A549 (cell line): Measurements from ENCODE around the gene HSPA2. TPM values are rescaled to one million over a fixed set of nuclear protein-coding genes. Genes with fewer than 3 reads are reported as not detected.

Source experiments
- ATAC-seq, 2 experiments: fragments of 200-7000 bp in 1 of 2; fragments of >200 bp in 1 of 2; cut with Nextera tagmentation in 1 of 2; cut with Tn5 transposase in 1 of 2; 3 replicates each; pipeline versions ENCODE4 v1.8.0 to v1.9.1; 2018 to 2020; ENCODE audit warnings: mild to moderate bottlenecking in 1 of 2, moderate library complexity in 1 of 2
- CTCF ChIA-PET: fragments of 300-600 bp; sonication (Branson Sonifier 250); formaldehyde crosslinking; extraction: SDS; loops from one replicate; lab custom pipeline; 2021; ENCODE audit warnings: antibody characterized with exemption, inconsistent platforms; lab: Yijun Ruan, JAX
- POLR2A ChIA-PET: fragments of 350-600 bp; formaldehyde crosslinking; extraction: SDS; loops from one replicate; lab custom pipeline; 2021; ENCODE audit warnings: antibody characterized with exemption, inconsistent platforms; lab: Yijun Ruan, JAX
- DNase-seq, 2 experiments: peaks; one replicate each; pipeline versions ENCODE4 v3.0.0 to v3.0.0-alpha.2; 2011 to 2016; ENCODE audit warnings: low read depth in 1 of 2, low spot score in 1 of 2
- FAIRE-seq: peaks from 2 replicates; lab custom pipeline; 2011; peaks lifted over from hg19 to GRCh38; lab: Jason Lieb, UNC
- H3K27ac ChIP-seq, 2 experiments: fragments of >200 bp; sonication (Bioruptor Twin); formaldehyde crosslinking; 3 replicates each; pipeline ENCODE4 v1.5.1; 2016 to 2017
- H3K4me1 ChIP-seq: fragments of >200 bp; sonication (Bioruptor Twin); formaldehyde crosslinking; 3 replicates; pipeline ENCODE4 v1.6.1; 2016
- H3K4me2 ChIP-seq: fragments of >200 bp; sonication (Bioruptor Twin); formaldehyde crosslinking; 3 replicates; pipeline ENCODE4 v1.6.1; 2016
- H3K4me3 ChIP-seq: fragments of >200 bp; sonication (Bioruptor Twin); formaldehyde crosslinking; 3 replicates; pipeline ENCODE4 v1.5.1; 2016
- H3K9me3 ChIP-seq: fragments of >200 bp; sonication (Bioruptor Twin); formaldehyde crosslinking; 3 replicates; pipeline ENCODE4 v1.6.1; 2016
- BHLHE40 ChIP-seq: IDR thresholded peaks from 2 replicates; pipeline ENCODE4 v1.6.1; 2012; ENCODE audit warnings: low read depth, low read length, inconsistent platforms
- CEBPB ChIP-seq, 2 experiments: fragments of >200 bp in 1 of 2; sonication (Bioruptor Twin) in 1 of 2; formaldehyde crosslinking in 1 of 2; IDR thresholded peaks; 2 replicates each; pipeline ENCODE4 v1.6.1; 2012 to 2016
- EHMT2 ChIP-seq: fragments of 200-600 bp; sonication (generic); IDR thresholded peaks from 2 replicates; pipeline ENCODE4 v1.6.1; 2016; ENCODE audit warnings: antibody characterized with exemption, low read depth, mild to moderate bottlenecking, moderate library complexity
- ESRRA ChIP-seq: fragments of 150-350 bp; IDR thresholded peaks from 2 replicates; pipeline ENCODE4 v1.6.1; 2014; ENCODE audit warnings: mild to moderate bottlenecking, low read length, borderline replicate concordance
- FOXS1 ChIP-seq: fragments of 250-450 bp; sonication (Bioruptor Pico); IDR thresholded peaks from 2 replicates; pipeline ENCODE4 v1.5.0; 2020; ENCODE audit warnings: mild to moderate bottlenecking, moderate library complexity
- HDAC2 ChIP-seq: fragments of 200-600 bp; sonication (generic); IDR thresholded peaks from 2 replicates; pipeline ENCODE4 v1.6.1; 2016
- HOXB13 ChIP-seq: fragments of 250-450 bp; sonication (Bioruptor Pico); IDR thresholded peaks from 2 replicates; pipeline ENCODE4 v1.5.0; 2020; ENCODE audit warnings: low read depth, mild to moderate bottlenecking, moderate library complexity
- JUNB ChIP-seq: fragments of >200 bp; sonication (Bioruptor Twin); formaldehyde crosslinking; IDR thresholded peaks from 2 replicates; pipeline ENCODE4 v1.6.1; 2016
- MAFK ChIP-seq: fragments of 450-650 bp; IDR thresholded peaks from 2 replicates; pipeline ENCODE4 v1.6.1; 2014; ENCODE audit not compliant: partially characterized antibody
- RFX5 ChIP-seq: fragments of 450-650 bp; IDR thresholded peaks from 2 replicates; pipeline ENCODE4 v1.7.1; 2014; ENCODE audit warnings: antibody characterized with exemption, mild to moderate bottlenecking, moderate library complexity
- RNF2 ChIP-seq: fragments of 200-600 bp; sonication (generic); IDR thresholded peaks from 2 replicates; pipeline ENCODE4 v1.6.1; 2016; ENCODE audit warnings: low read depth, mild to moderate bottlenecking, antibody characterized with exemption, moderate library complexity, borderline replicate concordance
- SMC3 ChIP-seq: fragments of >200 bp; sonication (Bioruptor Twin); formaldehyde crosslinking; IDR thresholded peaks from 3 replicates; pipeline ENCODE4 v1.6.1; 2018; ENCODE audit warnings: inconsistent platforms
- TFCP2L1 ChIP-seq: fragments of 250-450 bp; sonication (Bioruptor Pico); IDR thresholded peaks from 2 replicates; pipeline ENCODE4 v1.5.0; 2021; ENCODE audit warnings: mild to moderate bottlenecking
- TP53 ChIP-seq: fragments of 250-450 bp; sonication (Bioruptor Pico); IDR thresholded peaks from 2 replicates; pipeline ENCODE4 v1.5.0; 2021; ENCODE audit warnings: mild to moderate bottlenecking, moderate library complexity
- ZC3H11A ChIP-seq: fragments of 450-650 bp; IDR thresholded peaks from 2 replicates; pipeline ENCODE4 v1.6.1; 2014; ENCODE audit warnings: antibody characterized with exemption, mild to moderate bottlenecking
- ZSCAN20 ChIP-seq: fragments of 250-450 bp; sonication (Bioruptor Pico); IDR thresholded peaks from 2 replicates; pipeline ENCODE4 v1.8.0; 2022; ENCODE audit warnings: mild to moderate bottlenecking, moderate library complexity
- WGBS: methylation state at CpG from one replicate; pipeline ENCODE4 v1.1.6; 2017; ENCODE audit errors: missing lambda C conversion rate; 5-methylcytosine and 5-hydroxymethylcytosine counted together
- polyA plus RNA-seq, 4 experiments: library from polyadenylated mRNA; depleted of rRNA in 3 of 4; stranded (reverse); fragments of >200 nt; fragmentation: RNase III in 1 of 4; extraction: RNeasy Plus Mini Kit Qiagen cat#74134 plus additional on column Dnase treatment in 1 of 4; gene quantifications; 2 replicates in 3 of 4; 3 replicates in 1 of 4; pipeline ENCODE4 v1.2.3, GENCODE V29; 2011 to 2017
- TF ChIP-seq, protein P1 (sequence below): fragments of 250-450 bp; sonication (Bioruptor Pico); IDR thresholded peaks from 2 replicates; pipeline ENCODE4 v1.5.0; 2021; ENCODE audit warnings: mild to moderate bottlenecking, moderate library complexity, borderline replicate concordance
- TF ChIP-seq, protein P2 (sequence below): fragments of 450-650 bp; IDR thresholded peaks from 2 replicates; pipeline ENCODE4 v1.6.1; 2014; ENCODE audit warnings: antibody characterized with exemption
- TF ChIP-seq, protein P3 (sequence below): fragments of 200-600 bp; sonication (generic); IDR thresholded peaks from 2 replicates; pipeline ENCODE4 v1.6.1; 2016; ENCODE audit warnings: antibody characterized with exemption, mild to moderate bottlenecking, moderate library complexity
- TF ChIP-seq, protein P4 (sequence below): IDR thresholded peaks from 2 replicates; pipeline ENCODE4 v1.6.1; 2012

The HSPA2 gene
- polyA plus RNA-seq, 2 of the 4 experiments (the other 2 are of a cell fraction) = 59.9 to 156 TPM

DNA sequence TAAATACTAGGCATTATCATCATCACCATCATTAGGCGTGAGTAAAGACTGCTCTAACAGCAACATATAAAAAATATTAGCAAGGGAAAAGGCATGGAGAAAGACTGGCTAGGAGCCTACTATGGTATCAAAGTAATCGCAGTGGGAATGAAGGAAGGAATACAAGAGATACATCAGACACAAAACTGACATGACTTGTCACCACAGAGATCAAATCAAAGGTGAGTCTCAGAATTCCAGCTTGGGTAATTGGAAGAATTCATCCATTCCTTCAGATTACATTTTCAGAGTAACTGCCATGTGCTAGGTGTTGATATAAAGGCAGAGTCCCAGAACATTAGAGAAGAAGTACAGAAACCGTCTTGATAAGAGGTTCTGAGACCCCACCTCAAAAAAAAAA is 47.1 kb upstream of the HSPA2 start:
- Histone ChIP-seq H3K4me1 (no peaks in the 10 kb centered on the region), H3K4me3 (no peak overlapping the region), H3K27ac (no peak overlapping the region), H3K9me3 (no peaks in the 10 kb centered on the region), H3K4me2 (no peak overlapping the region)
- DNase-seq (no peak), FAIRE-seq (no peak), ATAC-seq (no peak)
- CTCF ChIA-PET = interaction anchor here (0.6 to 3.2 kb wide), 3 partner anchors 14 to 271 kb away, joined by 3 to 16 read pairs (median 4); no protein-coding TSS in a partner anchor
- POLR2A ChIA-PET = no interaction called here
- 91% methylated on average over 3 of the region's 3 CpGs for WGBS
- TF ChIP-seq EHMT2 = no peak
- no peak for TF ChIP-seq RFX5
- no peak for TF ChIP-seq SMC3
- TF ChIP-seq TP53 = no peak
- TF ChIP-seq ZSCAN20 = no peak
- TF ChIP-seq, protein P1, sequence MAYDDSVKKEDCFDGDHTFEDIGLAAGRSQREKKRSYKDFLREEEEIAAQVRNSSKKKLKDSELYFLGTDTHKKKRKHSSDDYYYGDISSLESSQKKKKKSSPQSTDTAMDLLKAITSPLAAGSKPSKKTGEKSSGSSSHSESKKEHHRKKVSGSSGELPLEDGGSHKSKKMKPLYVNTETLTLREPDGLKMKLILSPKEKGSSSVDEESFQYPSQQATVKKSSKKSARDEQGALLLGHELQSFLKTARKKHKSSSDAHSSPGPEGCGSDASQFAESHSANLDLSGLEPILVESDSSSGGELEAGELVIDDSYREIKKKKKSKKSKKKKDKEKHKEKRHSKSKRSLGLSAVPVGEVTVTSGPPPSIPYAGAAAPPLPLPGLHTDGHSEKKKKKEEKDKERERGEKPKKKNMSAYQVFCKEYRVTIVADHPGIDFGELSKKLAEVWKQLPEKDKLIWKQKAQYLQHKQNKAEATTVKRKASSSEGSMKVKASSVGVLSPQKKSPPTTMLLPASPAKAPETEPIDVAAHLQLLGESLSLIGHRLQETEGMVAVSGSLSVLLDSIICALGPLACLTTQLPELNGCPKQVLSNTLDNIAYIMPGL (CRISPR knock-in tag) = no peak
- TF ChIP-seq, protein P2, sequence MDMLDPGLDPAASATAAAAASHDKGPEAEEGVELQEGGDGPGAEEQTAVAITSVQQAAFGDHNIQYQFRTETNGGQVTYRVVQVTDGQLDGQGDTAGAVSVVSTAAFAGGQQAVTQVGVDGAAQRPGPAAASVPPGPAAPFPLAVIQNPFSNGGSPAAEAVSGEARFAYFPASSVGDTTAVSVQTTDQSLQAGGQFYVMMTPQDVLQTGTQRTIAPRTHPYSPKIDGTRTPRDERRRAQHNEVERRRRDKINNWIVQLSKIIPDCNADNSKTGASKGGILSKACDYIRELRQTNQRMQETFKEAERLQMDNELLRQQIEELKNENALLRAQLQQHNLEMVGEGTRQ = no peak
- TF ChIP-seq CEBPB (IDR thresholded peaks at IDR 0.05) = no peak

DNA sequence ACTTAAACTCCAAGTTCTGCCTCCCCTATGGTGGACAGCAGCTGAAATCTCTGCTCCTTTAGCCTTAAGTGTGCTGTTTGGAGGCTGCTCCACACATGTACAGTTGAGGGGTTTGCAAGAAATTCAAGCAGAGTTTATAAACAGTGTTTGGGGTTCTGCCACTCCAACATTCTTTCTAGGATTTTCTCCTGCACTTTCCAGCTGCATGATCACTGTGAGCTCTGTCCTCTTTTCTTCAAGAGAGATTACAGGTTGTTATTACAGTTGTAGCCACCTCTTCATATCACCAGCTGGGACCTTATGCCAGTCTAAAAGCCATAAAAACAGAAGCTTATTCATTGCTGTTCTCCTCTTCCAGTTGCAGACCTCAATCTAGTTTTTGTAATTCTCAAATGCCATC is 45.3 kb upstream of the HSPA2 start:
- TF ChIP-seq BHLHE40 (no peak), ESRRA (no peak), ZC3H11A (no peak), TFCP2L1 (CRISPR knock-in tag) (no peak), HDAC2 (no peak), FOXS1 (CRISPR knock-in tag) (no peak), RNF2 (no peak), HOXB13 (CRISPR knock-in tag) (no peak), MAFK (no peak), JUNB (no peak)
- TF ChIP-seq, protein P3, sequence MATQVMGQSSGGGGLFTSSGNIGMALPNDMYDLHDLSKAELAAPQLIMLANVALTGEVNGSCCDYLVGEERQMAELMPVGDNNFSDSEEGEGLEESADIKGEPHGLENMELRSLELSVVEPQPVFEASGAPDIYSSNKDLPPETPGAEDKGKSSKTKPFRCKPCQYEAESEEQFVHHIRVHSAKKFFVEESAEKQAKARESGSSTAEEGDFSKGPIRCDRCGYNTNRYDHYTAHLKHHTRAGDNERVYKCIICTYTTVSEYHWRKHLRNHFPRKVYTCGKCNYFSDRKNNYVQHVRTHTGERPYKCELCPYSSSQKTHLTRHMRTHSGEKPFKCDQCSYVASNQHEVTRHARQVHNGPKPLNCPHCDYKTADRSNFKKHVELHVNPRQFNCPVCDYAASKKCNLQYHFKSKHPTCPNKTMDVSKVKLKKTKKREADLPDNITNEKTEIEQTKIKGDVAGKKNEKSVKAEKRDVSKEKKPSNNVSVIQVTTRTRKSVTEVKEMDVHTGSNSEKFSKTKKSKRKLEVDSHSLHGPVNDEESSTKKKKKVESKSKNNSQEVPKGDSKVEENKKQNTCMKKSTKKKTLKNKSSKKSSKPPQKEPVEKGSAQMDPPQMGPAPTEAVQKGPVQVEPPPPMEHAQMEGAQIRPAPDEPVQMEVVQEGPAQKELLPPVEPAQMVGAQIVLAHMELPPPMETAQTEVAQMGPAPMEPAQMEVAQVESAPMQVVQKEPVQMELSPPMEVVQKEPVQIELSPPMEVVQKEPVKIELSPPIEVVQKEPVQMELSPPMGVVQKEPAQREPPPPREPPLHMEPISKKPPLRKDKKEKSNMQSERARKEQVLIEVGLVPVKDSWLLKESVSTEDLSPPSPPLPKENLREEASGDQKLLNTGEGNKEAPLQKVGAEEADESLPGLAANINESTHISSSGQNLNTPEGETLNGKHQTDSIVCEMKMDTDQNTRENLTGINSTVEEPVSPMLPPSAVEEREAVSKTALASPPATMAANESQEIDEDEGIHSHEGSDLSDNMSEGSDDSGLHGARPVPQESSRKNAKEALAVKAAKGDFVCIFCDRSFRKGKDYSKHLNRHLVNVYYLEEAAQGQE = no peak
- TF ChIP-seq, protein P4, sequence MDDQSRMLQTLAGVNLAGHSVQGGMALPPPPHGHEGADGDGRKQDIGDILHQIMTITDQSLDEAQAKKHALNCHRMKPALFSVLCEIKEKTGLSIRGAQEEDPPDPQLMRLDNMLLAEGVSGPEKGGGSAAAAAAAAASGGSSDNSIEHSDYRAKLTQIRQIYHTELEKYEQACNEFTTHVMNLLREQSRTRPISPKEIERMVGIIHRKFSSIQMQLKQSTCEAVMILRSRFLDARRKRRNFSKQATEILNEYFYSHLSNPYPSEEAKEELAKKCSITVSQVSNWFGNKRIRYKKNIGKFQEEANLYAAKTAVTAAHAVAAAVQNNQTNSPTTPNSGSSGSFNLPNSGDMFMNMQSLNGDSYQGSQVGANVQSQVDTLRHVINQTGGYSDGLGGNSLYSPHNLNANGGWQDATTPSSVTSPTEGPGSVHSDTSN = no peak
- TF ChIP-seq, protein P1 (CRISPR knock-in tag) = no peak

More for the DNA sequence above, 45.3 kb upstream of the HSPA2 start:
- Histone ChIP-seq H3K4me3 (no peak overlapping the region), H3K4me2 (no peak overlapping the region), H3K9me3 (no peaks in the 10 kb centered on the region), H3K4me1 (peaks cover 9% of the 10 kb centered on the region), H3K27ac (no peak overlapping the region)
- no peak for DNase-seq
- FAIRE-seq = no peak
- POLR2A ChIA-PET = interaction anchor here (0.8 kb wide), 1 partner anchor 9 kb away, joined by 4 read pairs; the partner anchor contains the start of gene ZBTB1
- no peak for ATAC-seq
- CTCF ChIA-PET = interaction anchor here (0.9 to 4.1 kb wide), 7 partner anchors 11 to 396 kb away, joined by 3 to 16 read pairs (median 5); no protein-coding TSS in a partner anchor
